ENCODE data around the gene DHCR24.

DHCR24 gene

GRCh38 chr1:54859700-54860391 is 27.1 kb downstream of the DHCR24 start:
- no peak overlapping the region for H3K9ac ChIP-seq (ENCODE audit: low read length)
- H3F3A ChIP-seq (ENCODE audit: insufficient read depth, low read length): no peaks in the 10 kb centered on the region
- peaks cover 94% of the 10 kb centered on the region for H3K36me3 ChIP-seq (ENCODE audit: insufficient read depth, low read length)
- H3K79me2 ChIP-seq (ENCODE audit: insufficient read depth, low read length): no peaks in the 10 kb centered on the region
- no peaks in the 10 kb centered on the region for H3K27me3 ChIP-seq (ENCODE audit: insufficient read depth, low read length)
- no peaks in the 10 kb centered on the region for H3K9me3 ChIP-seq (ENCODE audit: low read length)
- TF ChIP-seq CTCF (IDR thresholded peaks at IDR 0.05; ENCODE audit: low read length) (no peak), EZH2 (IDR thresholded peaks at IDR 0.05; ENCODE audit: borderline replicate concordance, low read length) (no peak)
- no peak overlapping the region for H3K4me3 ChIP-seq (ENCODE audit: low read depth, low read length, poor library complexity, severe bottlenecking)
- H3K27ac ChIP-seq (ENCODE audit: low read depth, low read length, poor library complexity, severe bottlenecking): no peak overlapping the region
- H2AFZ ChIP-seq (ENCODE audit: low read length): no peak overlapping the region
- no peaks in the 10 kb centered on the region for H3K4me1 ChIP-seq (ENCODE audit: insufficient read depth, low read length, severe bottlenecking)
- H4K20me1 ChIP-seq (ENCODE audit: insufficient read depth, low read length): no peaks in the 10 kb centered on the region
- H3K9me2 ChIP-seq (ENCODE audit: low read depth, low read length): no peaks in the 10 kb centered on the region
- no peak overlapping the region for H3K4me2 ChIP-seq (ENCODE audit: low read length)

GRCh38 chr1:54857746-54858561 is 29.0 kb downstream of the DHCR24 start:
- Histone ChIP-seq H3F3A (ENCODE audit: insufficient read depth, low read length) (no peaks in the 10 kb centered on the region), H3K4me2 (ENCODE audit: low read length) (no peak overlapping the region), H3K27ac (ENCODE audit: low read depth, low read length, poor library complexity, severe bottlenecking) (no peak overlapping the region), H3K9ac (ENCODE audit: low read length) (no peak overlapping the region), H3K9me3 (ENCODE audit: low read length) (no peaks in the 10 kb centered on the region), H3K36me3 (ENCODE audit: insufficient read depth, low read length) (peaks cover 94% of the 10 kb centered on the region), H3K27me3 (ENCODE audit: insufficient read depth, low read length) (no peaks in the 10 kb centered on the region), H3K4me1 (ENCODE audit: insufficient read depth, low read length, severe bottlenecking) (no peaks in the 10 kb centered on the region), H3K9me2 (ENCODE audit: low read depth, low read length) (no peaks in the 10 kb centered on the region), H3K4me3 (ENCODE audit: low read depth, low read length, poor library complexity, severe bottlenecking) (no peak overlapping the region), H4K20me1 (ENCODE audit: insufficient read depth, low read length) (no peaks in the 10 kb centered on the region), H2AFZ (ENCODE audit: low read length) (no peak overlapping the region), H3K79me2 (ENCODE audit: insufficient read depth, low read length) (no peaks in the 10 kb centered on the region)
- TF ChIP-seq CTCF (IDR thresholded peaks at IDR 0.05; ENCODE audit: low read length) (no peak), EZH2 (IDR thresholded peaks at IDR 0.05; ENCODE audit: borderline replicate concordance, low read length) (no peak)

GRCh38 chr1:54857141-54857540 is 29.9 kb downstream of the DHCR24 start:
- H3F3A ChIP-seq (ENCODE audit: insufficient read depth, low read length): no peaks in the 10 kb centered on the region
- H3K9ac ChIP-seq (ENCODE audit: low read length): no peak overlapping the region
- no peaks in the 10 kb centered on the region for H3K79me2 ChIP-seq (ENCODE audit: insufficient read depth, low read length)
- H3K27ac ChIP-seq (ENCODE audit: low read depth, low read length, poor library complexity, severe bottlenecking): no peak overlapping the region
- H2AFZ ChIP-seq (ENCODE audit: low read length): no peak overlapping the region
- TF ChIP-seq CTCF (IDR thresholded peaks at IDR 0.05; ENCODE audit: low read length): no peak
- TF ChIP-seq EZH2 (IDR thresholded peaks at IDR 0.05; ENCODE audit: borderline replicate concordance, low read length): no peak
- H3K9me2 ChIP-seq (ENCODE audit: low read depth, low read length): no peaks in the 10 kb centered on the region
- no peaks in the 10 kb centered on the region for H3K9me3 ChIP-seq (ENCODE audit: low read length)
- H3K36me3 ChIP-seq (ENCODE audit: insufficient read depth, low read length): peaks cover 95% of the 10 kb centered on the region
- no peak overlapping the region for H3K4me2 ChIP-seq (ENCODE audit: low read length)
- no peaks in the 10 kb centered on the region for H3K27me3 ChIP-seq (ENCODE audit: insufficient read depth, low read length)
- H3K4me3 ChIP-seq (ENCODE audit: low read depth, low read length, poor library complexity, severe bottlenecking): no peak overlapping the region
- H3K4me1 ChIP-seq (ENCODE audit: insufficient read depth, low read length, severe bottlenecking): no peaks in the 10 kb centered on the region
- H4K20me1 ChIP-seq (ENCODE audit: insufficient read depth, low read length): no peaks in the 10 kb centered on the region
